HG02759 (cell line): Measurements from ENCODE around the gene EHMT2.
"Not testable (repeated sequence)": the region's sequence is repeated elsewhere in the genome, so short reads cannot be mapped to it uniquely, and the experiment has no call there.

Source experiments
- ATAC-seq: cut with Tn5 transposase; IDR thresholded peaks from one replicate; pipeline ENCODE4 v1.9.1; 2021; ENCODE audit warnings: mild to moderate bottlenecking, moderate library complexity; ENCODE audit not compliant: unreplicated experiment

The EHMT2 gene

GRCh38 chr6:31897612-31898382, at the start of gene EHMT2:
Gene EHMT2 (minus strand): TSS chr6:31897698. CDS start chr6:31897677, 21 bp downstream.
- ATAC-seq = peak; percentile 68

DNA sequence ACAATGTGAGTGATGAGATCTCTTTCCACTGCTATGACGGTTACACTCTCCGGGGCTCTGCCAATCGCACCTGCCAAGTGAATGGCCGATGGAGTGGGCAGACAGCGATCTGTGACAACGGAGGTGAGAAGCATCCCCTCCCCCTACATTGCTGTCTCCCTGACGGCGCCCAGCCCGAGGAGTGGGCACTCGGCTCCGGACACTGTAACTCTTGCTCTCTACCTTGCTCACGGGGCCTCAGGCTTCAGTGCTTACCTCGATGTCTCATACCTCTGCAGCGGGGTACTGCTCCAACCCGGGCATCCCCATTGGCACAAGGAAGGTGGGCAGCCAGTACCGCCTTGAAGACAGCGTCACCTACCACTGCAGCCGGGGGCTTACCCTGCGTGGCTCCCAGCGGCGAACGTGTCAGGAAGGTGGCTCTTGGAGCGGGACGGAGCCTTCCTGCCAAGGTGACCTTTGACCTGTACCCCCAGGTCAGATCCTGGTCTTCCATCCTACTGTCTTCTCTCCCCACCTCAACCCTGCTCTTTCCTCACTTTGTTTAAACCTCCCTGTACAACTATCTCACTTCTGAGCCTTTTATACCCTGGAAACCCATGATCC, 49.7 kb upstream of the EHMT2 start:
- ATAC-seq = no peak

- no peak for ATAC-seq
Measured at GRCh38 chr6:31946370-31946885, 48.9 kb upstream of the EHMT2 start.

DNA sequence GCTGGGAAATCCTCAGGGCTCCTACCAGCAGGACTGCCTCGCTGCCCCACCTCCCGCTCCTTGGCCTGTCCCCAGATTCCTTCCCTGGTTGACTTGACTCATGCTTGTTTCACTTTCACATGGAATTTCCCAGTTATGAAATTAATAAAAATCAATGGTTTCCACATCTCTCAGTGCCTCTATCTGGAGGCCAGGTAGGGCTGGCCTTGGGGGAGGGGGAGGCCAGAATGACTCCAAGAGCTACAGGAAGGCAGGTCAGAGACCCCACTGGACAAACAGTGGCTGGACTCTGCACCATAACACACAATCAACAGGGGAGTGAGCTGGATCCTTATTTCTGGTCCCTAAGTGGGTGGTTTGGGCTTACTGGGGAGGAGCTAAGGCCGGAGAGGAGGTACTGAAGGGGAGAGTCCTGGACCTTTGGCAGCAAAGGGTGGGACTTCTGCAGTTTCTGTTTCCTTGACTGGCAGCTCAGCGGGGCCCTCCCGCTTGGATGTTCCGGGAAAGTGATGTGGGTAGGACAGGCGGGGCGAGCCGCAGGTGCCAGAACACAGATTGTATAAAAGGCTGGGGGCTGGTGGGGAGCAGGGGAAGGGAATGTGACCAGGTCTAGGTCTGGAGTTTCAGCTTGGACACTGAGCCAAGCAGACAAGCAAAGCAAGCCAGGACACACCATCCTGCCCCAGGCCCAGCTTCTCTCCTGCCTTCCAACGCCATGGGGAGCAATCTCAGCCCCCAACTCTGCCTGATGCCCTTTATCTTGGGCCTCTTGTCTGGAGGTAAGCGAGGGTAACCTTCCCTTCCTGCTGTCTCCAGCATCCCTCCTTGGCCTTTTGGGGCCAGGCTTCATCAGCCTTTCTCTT, 48.2 kb upstream of the EHMT2 start, which contains the start of gene CFB:
Gene CFB, plus strand, starts transcription at position 589 of the 863 bp plus-strand sequence. Its CDS starts 127 bp downstream, at position 716.
- ATAC-seq = no peak

DNA sequence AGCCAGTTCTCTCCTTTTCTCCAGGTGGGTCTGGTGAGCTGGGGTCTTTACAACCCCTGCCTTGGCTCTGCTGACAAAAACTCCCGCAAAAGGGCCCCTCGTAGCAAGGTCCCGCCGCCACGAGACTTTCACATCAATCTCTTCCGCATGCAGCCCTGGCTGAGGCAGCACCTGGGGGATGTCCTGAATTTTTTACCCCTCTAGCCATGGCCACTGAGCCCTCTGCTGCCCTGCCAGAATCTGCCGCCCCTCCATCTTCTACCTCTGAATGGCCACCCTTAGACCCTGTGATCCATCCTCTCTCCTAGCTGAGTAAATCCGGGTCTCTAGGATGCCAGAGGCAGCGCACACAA, 47.6 kb upstream of the EHMT2 start:
- ATAC-seq = no peak

DNA sequence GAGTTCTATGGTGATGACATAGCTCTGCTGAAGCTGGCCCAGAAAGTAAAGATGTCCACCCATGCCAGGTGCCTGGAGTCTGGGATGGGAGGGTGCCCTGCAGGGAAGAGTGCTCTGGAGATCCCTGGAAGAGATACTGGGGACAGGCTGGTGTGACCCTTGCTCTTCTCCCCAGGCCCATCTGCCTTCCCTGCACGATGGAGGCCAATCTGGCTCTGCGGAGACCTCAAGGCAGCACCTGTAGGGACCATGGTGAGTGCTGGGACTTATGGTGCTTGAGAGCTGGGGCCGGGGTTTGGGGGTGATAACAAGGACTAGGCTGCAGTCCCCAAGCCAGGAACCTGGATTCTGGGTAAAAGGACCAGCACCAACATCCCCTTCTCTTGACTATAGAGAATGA, 46.2 kb upstream of the EHMT2 start:
- no peak for ATAC-seq

GRCh38 chr6:31940256-31940664, 42.8 kb upstream of the EHMT2 start:
- ATAC-seq = no peak

DNA sequence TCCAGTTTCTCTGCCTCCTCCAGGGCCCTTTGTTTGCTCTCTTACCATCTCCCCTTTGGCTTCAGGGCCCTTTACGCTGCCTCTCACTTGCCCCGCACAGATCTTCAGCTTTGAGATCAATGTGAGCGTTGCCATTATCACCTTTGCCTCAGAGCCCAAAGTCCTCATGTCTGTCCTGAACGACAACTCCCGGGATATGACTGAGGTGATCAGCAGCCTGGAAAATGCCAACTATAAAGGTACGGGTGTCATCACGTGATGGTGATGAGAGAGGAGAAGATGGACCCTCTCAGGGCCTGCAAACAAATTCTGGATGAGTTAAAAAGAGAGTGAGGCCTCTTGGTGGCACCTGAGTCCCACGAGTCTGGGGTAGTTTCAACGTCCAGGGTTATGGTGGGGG, 38.3 kb upstream of the EHMT2 start:
- ATAC-seq = no peak

DNA sequence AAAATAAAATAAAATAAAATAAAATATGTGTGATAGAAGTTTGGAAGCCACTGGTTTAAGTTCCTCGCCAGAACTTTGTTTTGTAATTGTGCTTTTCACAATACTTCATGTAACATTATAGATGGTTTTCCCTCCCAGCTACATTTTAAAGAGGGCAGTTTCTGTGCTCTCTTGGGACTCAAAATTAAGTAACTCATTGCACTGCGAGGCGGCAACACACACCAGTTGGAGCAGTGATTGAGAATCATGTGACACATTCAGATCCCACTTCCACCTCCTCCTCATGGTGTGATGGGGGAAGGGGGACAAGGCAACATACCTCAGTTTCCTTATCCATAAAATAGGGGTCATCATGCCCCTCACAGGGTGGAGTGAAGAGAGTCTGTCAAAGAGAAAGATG, 37.5 kb upstream of the EHMT2 start:
- ATAC-seq = no peak

DNA sequence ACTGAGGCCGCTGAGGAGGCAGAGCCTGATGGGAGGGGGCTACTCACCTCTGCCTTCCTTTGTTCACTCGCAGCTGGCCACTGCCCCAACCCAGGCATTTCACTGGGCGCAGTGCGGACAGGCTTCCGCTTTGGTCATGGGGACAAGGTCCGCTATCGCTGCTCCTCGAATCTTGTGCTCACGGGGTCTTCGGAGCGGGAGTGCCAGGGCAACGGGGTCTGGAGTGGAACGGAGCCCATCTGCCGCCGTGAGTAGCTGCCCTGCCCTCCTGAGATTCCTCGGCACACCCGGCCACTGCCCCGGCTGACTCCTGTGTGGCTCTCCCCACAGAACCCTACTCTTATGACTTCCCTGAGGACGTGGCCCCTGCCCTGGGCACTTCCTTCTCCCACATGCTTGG, 36.0 kb upstream of the EHMT2 start:
- no peak for ATAC-seq

- ATAC-seq = not testable (repeated sequence)
Measured at GRCh38 chr6:31932137-31932536, 34.6 kb upstream of the EHMT2 start.

DNA sequence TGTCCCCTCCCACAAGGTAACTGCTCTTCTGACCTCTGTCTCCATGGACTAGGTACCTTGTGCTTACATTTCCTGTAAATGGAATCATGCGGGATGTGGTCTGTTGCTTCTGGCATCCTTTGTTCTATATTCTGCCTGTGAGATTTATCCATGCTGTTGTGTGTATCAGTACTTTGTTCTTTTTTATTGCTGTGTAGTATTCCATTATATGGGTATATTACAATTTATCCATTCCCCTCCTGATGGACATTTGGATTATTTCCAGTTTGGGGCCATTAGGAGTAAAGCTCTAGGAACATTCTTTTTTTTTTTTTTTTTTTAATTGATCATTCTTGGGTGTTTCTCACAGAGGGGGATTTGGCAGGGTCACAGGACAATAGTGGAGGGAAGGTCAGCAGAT, 33.5 kb upstream of the EHMT2 start:
- ATAC-seq = no peak

- ATAC-seq = no peak
Measured at GRCh38 chr6:31928672-31928939, 31.1 kb upstream of the EHMT2 start.

GRCh38 chr6:31927863-31928671, 30.6 kb upstream of the EHMT2 start:
- ATAC-seq = no peak

DNA sequence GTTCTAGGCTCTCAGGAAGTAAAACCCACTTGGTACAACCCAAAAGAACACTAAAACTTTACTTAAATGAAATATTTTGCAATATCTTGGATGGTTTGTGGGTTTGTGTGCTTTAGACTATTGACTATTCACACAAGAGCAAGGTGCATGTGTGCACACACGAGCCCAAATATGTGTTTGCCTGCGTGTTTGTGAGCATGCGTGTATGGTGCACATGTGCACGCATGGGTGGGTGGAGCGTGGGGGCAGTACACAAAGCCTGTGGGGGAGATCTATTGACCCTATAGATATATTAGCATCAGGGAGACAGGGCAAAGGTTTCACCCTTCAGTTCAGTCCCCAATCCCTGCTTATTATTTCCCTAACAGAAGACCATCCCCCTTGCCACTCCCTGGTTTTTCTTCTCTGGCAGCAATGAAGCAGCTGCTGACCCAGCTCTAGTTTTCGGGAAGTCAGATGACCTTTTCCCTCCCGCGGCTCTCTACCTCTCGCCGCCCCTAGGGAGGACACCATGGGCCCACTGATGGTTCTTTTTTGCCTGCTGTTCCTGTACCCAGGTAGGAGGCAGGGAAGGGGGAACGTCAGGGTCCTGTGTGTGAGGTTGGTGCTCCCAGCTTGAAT, 29.9 kb upstream of the EHMT2 start, which contains the start of gene C2:
Gene C2, plus strand, starts transcription at position 476 of the 621 bp plus-strand sequence. Its CDS starts 36 bp downstream, at position 512.
- ATAC-seq = no peak

- ATAC-seq = no peak
Measured at GRCh38 chr6:31922942-31923341, 25.4 kb upstream of the EHMT2 start.

DNA sequence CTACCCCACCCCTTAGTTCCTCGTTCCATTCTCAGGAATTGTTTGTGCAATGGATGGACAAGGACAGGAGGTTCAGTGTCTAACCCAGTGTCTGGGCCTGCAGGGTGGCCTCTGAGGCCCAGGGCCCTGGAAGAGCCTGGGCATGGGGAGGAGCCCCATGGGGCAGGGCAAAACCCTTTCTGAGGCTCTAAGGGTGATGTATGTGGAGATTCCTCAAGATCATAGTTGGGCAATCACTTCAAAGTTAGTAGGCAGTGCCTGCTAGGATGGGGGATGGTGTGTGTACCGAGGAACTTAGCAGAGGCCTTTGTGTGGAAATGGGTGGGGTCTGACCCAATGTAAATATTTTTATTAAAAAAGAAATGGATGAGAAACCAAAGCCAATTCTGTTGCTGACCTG, 23.3 kb upstream of the EHMT2 start:
- no peak for ATAC-seq

DNA sequence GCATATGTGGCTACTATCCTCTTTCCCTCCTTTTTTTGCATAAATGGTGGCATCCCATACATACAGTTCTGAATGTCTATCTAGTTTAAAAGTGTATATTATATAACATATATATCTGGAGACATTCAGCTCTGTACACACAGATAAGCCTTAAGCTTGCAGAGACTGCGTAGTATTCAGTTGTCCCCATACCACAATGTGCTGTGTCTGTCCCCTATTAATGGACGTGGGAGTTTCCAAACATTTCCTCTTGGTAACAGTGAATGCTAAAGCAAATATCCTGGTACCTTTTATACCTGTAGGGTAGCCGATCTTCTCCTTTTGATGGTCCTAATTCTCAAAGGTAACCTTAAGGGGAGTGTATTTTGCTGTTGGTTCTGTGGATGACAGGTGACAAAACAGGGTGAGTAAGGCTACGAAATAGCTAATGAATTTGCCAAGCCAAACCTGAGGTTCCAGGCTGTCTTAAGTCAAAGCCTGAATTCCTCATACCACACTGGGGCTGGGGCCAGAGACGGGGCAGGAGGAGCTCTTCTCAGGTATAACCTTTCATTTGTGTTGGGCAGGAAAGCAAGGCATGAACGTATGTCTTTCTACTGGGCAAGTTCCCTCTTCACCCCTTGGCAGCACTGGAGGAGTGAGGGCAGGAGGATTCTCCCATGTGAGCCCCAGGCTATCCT, 22.3 kb upstream of the EHMT2 start:
- ATAC-seq = no peak

DNA sequence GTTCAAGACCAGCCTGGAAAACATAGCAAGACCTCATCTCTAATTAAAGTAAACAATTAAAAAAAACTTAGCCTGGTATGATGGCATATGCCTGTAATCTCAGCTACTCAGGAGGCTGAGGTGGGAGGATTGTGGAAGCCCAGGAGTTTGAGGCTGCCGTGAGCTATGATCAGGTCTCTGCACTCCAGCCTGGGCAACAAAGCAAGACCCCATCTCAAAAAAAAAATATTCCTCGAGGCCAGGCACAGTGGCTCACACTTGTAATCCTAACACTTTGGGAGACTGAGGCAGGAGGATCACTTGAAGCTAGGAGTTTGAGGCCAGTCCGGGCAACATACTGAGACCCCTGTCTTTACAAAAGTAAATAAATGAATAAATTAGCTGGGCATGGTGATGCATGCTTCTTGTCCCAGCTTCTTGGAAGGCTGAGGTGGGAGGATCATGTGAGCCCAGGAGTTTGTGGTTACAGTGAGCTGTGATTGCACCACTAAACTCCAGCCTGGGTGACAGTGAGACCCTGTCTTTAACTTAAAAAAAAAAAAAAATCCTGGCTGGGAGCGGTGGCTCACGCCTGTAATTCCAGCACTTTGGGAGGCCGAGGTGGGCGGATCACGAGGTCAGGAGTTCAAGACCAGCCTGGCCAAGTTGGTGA, 20.7 kb upstream of the EHMT2 start:
- ATAC-seq = no peak
